SK-N-SH treated with all-trans-retinoic acid at 6 μM for 48 hours (cell line): ENCODE measurements around the gene ALX4.

ENCODE experiments used
- CREB5 ChIP-seq: fragments of 250-450 bp; sonication (Bioruptor Pico); IDR thresholded peaks from 2 replicates; pipeline ENCODE4 v1.5.1; 2020; ENCODE audit warnings: low read depth, mild to moderate bottlenecking, moderate library complexity
- ISL1 ChIP-seq: fragments of 250-450 bp; sonication (Bioruptor Pico); IDR thresholded peaks from 2 replicates; pipeline ENCODE4 v2.1.2; 2022; ENCODE audit warnings: mild to moderate bottlenecking, moderate library complexity
- PATZ1 ChIP-seq: fragments of 250-450 bp; sonication (Bioruptor Pico); IDR thresholded peaks from 2 replicates; pipeline ENCODE4 v1.8.0; 2020; ENCODE audit warnings: mild to moderate bottlenecking, moderate library complexity, borderline replicate concordance
- RARB ChIP-seq: fragments of 250-450 bp; sonication (Bioruptor Pico); IDR thresholded peaks from 2 replicates; pipeline ENCODE4 v1.8.0; 2021; ENCODE audit warnings: mild to moderate bottlenecking, moderate library complexity
- ZFP3 ChIP-seq: fragments of 250-450 bp; sonication (Bioruptor Pico); IDR thresholded peaks from 2 replicates; pipeline ENCODE4 v1.5.0; 2020; ENCODE audit warnings: mild to moderate bottlenecking, moderate library complexity
- ZNF70 ChIP-seq: fragments of 450-650 bp; formaldehyde crosslinking; IDR thresholded peaks from 2 replicates; pipeline ENCODE4 v1.5.0; 2020; ENCODE audit warnings: mild to moderate bottlenecking, moderate library complexity

- TF ChIP-seq RARB (CRISPR knock-in tag): no peak
- TF ChIP-seq ZNF70 (CRISPR knock-in tag): no peak
- TF ChIP-seq ZFP3 (CRISPR knock-in tag): no peak
- TF ChIP-seq PATZ1 (CRISPR knock-in tag): no peak
- TF ChIP-seq ISL1 (CRISPR knock-in tag): no peak
- TF ChIP-seq CREB5 (CRISPR knock-in tag): no peak
These were observed 6.2 kb upstream of the ALX4 start for GRCh38 chr11:44315947-44316658.
